ENCODE data around the gene BRD3. TPM values are rescaled to one million over a fixed set of nuclear protein-coding genes. Genes with fewer than 3 reads are reported as not detected.
A peak's percentile ranks its signal among the peaks of the same experiment; 100 is the strongest.

The BRD3 gene
- total RNA-seq, 1 experiment from 2014 or later = 47.3 TPM

DNA sequence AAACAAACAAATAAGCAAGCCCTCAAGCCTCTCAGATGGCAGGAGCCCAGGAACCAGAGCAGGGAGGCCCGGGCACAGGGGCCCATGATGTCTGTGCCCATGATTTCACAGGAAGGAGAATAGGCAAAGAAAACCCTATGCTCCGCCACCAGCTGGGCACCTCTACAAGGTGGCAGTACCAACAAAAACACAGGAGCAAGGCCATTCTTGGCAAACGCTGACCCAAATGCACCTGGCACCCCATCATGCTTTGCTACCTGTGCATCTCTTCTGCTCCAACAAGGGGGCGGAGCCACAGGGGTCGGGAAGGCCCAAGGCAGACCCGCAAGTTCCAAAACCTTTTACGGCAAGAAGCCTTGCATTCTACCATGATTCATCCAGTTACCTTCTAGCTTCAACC lies 3.1 kb downstream of the BRD3 start:
- BruUV-seq (replicated peaks) = no TSS peak

DNA sequence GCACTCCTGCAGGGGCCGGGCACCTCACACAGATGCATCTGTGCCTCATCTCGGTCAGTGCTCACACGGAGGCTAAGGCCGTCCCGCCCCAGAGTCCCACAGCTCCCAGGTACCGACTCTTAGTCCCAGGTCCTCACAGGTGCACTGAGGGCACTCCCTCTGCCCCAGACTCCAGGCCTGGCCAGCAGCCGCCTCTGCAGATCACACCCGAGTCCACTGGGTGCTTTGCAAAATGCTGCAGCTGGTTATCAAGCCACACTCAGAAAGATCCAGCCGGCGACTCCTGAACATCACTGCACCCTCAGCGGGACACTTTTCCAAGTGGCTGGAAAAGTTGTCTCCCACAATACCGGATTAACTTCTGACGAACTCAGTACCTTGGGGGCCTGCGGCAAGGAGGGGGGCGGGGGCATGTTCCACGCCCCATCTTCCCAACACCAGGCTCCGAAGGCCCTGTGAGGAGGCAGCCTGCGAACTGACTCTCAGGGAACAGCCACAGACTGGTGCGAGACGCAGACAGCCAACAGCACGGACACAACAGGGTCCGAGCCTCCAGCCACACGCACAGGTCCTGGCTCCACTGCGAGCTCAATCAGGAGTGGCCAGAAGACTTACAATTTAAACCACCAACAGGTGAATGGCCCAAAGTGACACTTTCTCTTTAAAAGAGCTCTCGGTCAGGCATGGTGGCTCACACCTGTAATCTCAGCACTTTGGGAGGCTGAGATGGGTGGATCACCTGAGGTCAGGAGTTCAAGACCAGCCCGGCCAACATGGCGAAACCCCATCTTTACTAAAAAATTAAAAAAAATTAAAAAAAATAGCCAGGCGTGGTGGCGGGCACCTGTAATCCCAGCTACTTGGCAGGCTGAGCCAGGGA lies 4.0 kb downstream of the BRD3 start:
- intact Hi-C loops (cut with micrococcal nuclease; ENCODE audit: unreplicated experiment) = no loop called here
- ChIA-PET CTCF (no interaction called here), POLR2A (ENCODE audit: unreplicated experiment) (no interaction called here)
- Histone ChIP-seq H3K79me2 (ENCODE audit: low read depth) (peaks cover 62% of the 10 kb centered on the region), H2AFZ (no peak overlapping the region), H3K4me1 (replicated peaks; ENCODE audit: insufficient read depth) (peaks cover 13% of the 10 kb centered on the region), H3K9me2 (ENCODE audit: insufficient read depth) (no peaks in the 10 kb centered on the region), H4K20me1 (ENCODE audit: insufficient read depth) (peaks cover 68% of the 10 kb centered on the region), H3K4me3 (no peak overlapping the region), H3K36me3 (ENCODE audit: low read depth) (no peaks in the 10 kb centered on the region), H3F3A (ENCODE audit: insufficient read depth, low read depth) (peaks cover 13% of the 10 kb centered on the region), H3K27ac (no peak overlapping the region), H3K4me2 (no peak overlapping the region), H3K9me3 (ENCODE audit: insufficient read depth, low read depth) (no peaks in the 10 kb centered on the region), H3K27me3 (ENCODE audit: insufficient read depth, low read depth) (no peaks in the 10 kb centered on the region)
- BruUV-seq (replicated peaks) = no TSS peak
- DNase-seq = no peak
- no peak for TF ChIP-seq EZH2 (IDR thresholded peaks at IDR 0.05; ENCODE audit: low read depth)
- TF ChIP-seq, protein P1, sequence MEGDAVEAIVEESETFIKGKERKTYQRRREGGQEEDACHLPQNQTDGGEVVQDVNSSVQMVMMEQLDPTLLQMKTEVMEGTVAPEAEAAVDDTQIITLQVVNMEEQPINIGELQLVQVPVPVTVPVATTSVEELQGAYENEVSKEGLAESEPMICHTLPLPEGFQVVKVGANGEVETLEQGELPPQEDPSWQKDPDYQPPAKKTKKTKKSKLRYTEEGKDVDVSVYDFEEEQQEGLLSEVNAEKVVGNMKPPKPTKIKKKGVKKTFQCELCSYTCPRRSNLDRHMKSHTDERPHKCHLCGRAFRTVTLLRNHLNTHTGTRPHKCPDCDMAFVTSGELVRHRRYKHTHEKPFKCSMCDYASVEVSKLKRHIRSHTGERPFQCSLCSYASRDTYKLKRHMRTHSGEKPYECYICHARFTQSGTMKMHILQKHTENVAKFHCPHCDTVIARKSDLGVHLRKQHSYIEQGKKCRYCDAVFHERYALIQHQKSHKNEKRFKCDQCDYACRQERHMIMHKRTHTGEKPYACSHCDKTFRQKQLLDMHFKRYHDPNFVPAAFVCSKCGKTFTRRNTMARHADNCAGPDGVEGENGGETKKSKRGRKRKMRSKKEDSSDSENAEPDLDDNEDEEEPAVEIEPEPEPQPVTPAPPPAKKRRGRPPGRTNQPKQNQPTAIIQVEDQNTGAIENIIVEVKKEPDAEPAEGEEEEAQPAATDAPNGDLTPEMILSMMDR (conservative IDR thresholded peaks at IDR 0.05) = no peak

More for the DNA sequence above, 3.1 kb downstream of the BRD3 start:
- Histone ChIP-seq H3K4me2 (peak overlapping the region; percentile 99; the same call in 1 of the 2 replicates), H3K4me1 (replicated peaks; ENCODE audit: insufficient read depth) (peaks cover 13% of the 10 kb centered on the region), H4K20me1 (ENCODE audit: insufficient read depth) (peaks cover 65% of the 10 kb centered on the region), H3K9me2 (ENCODE audit: insufficient read depth) (no peaks in the 10 kb centered on the region), H3K27me3 (ENCODE audit: insufficient read depth, low read depth) (peaks cover 8% of the 10 kb centered on the region), H3K27ac (no peak overlapping the region), H3K79me2 (ENCODE audit: low read depth) (peaks cover 62% of the 10 kb centered on the region), H3K9me3 (ENCODE audit: insufficient read depth, low read depth) (no peaks in the 10 kb centered on the region), H3F3A (ENCODE audit: insufficient read depth, low read depth) (peaks cover 13% of the 10 kb centered on the region), H3K36me3 (ENCODE audit: low read depth) (no peaks in the 10 kb centered on the region), H2AFZ (no peak overlapping the region), H3K4me3 (no peak overlapping the region)
- intact Hi-C loops (cut with micrococcal nuclease; ENCODE audit: unreplicated experiment) = no loop called here
- CTCF ChIA-PET = interaction anchor here (0.5 kb wide), 1 partner anchor 37 kb away, joined by 3 read pairs; no protein-coding TSS in a partner anchor
- POLR2A ChIA-PET (ENCODE audit: unreplicated experiment) = interaction anchor here (0.7 kb wide), 1 partner anchor 9 kb away, joined by 26 read pairs; no protein-coding TSS in a partner anchor
- TF ChIP-seq, protein P1 (conservative IDR thresholded peaks at IDR 0.05) = no peak
- no peak for TF ChIP-seq EZH2 (IDR thresholded peaks at IDR 0.05; ENCODE audit: low read depth)
- DNase-seq = no peak

DNA sequence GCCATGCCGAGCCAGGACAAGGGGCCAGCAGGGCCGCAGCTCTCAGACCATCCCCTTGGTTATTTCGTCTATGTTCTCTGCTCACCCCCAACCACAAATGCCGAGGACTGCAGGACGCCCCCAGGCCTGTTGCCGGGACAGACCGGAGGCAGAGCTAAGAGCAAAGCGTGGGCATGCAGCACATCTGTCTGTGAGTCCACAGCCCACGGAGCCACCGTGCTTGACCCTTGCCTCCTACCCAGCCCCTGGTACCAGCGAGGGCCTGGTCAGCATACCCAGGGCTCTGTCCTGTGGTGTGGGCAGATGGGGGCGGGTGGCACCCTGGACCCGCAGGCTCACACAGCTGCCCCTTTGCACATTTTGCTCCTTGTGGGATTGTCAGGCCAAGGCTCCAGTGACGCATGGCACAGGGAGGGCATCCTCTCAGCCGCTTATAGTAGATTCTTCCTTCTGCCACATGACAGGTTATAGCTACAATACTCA lies 4.7 kb downstream of the BRD3 start:
- intact Hi-C loops (cut with micrococcal nuclease; ENCODE audit: unreplicated experiment) = no loop called here
- H3K79me2 ChIP-seq (ENCODE audit: low read depth) = peaks cover 62% of the 10 kb centered on the region
- H3K9me2 ChIP-seq (ENCODE audit: insufficient read depth) = no peaks in the 10 kb centered on the region
- H4K20me1 ChIP-seq (ENCODE audit: insufficient read depth) = peaks cover 68% of the 10 kb centered on the region
- H3K27ac ChIP-seq = no peak overlapping the region
- no TSS peak for BruUV-seq (replicated peaks)
- ChIA-PET POLR2A (ENCODE audit: unreplicated experiment) (no interaction called here), CTCF (no interaction called here)
- H3K9me3 ChIP-seq (ENCODE audit: insufficient read depth, low read depth) = no peaks in the 10 kb centered on the region
- H3K4me3 ChIP-seq = no peak overlapping the region
- no peak overlapping the region for H3K4me2 ChIP-seq
- TF ChIP-seq, protein P1 (conservative IDR thresholded peaks at IDR 0.05) = no peak
- no peak for TF ChIP-seq EZH2 (IDR thresholded peaks at IDR 0.05; ENCODE audit: low read depth)
- no peak overlapping the region for H2AFZ ChIP-seq
- H3F3A ChIP-seq (ENCODE audit: insufficient read depth, low read depth) = peaks cover 13% of the 10 kb centered on the region
- peaks cover 13% of the 10 kb centered on the region for H3K4me1 ChIP-seq (replicated peaks; ENCODE audit: insufficient read depth)
- no peaks in the 10 kb centered on the region for H3K36me3 ChIP-seq (ENCODE audit: low read depth)
- H3K27me3 ChIP-seq (ENCODE audit: insufficient read depth, low read depth) = no peaks in the 10 kb centered on the region
- no peak for DNase-seq
